SK-N-SH (cell line): ENCODE data around the gene PRKCA. TPM values are rescaled to one million over a fixed set of nuclear protein-coding genes. Genes with fewer than 3 reads are reported as not detected.

Experiments
- CTCF ChIA-PET: fragments of 300-600, 350-600 bp; formaldehyde crosslinking; extraction: SDS; loops from one replicate; lab custom pipeline; 2021; lab: Yijun Ruan, JAX
- POLR2A ChIA-PET: fragments of 350-600 bp; sonication (Branson Sonifier 250); formaldehyde crosslinking; extraction: SDS; loops from one replicate; lab custom pipeline; 2020; ENCODE audit warnings: antibody characterized with exemption, inconsistent platforms; lab: Yijun Ruan, JAX
- DNase-seq: peaks from one replicate; pipeline ENCODE4 v3.0.0; 2012
- H2AFZ ChIP-seq: fragments of 200-600 bp; sonication (generic); 2 replicates; pipeline ENCODE4 v1.8.1; 2016; ENCODE audit warnings: antibody characterized with exemption, mild to moderate bottlenecking, low read depth
- H3F3A ChIP-seq: fragments of 200-600 bp; sonication (generic); replicated peaks from 2 replicates; pipeline ENCODE3; 2016; ENCODE audit warnings: antibody characterized with exemption, mild to moderate bottlenecking; ENCODE audit not compliant: insufficient read depth
- H3K27ac ChIP-seq, 2 experiments: fragments of 200-500 bp in 1 of 2; fragments of 200-600 bp in 1 of 2; sonication (Bioruptor generic) in 1 of 2; sonication (generic), shearing (Covaris generic) in 1 of 2; 2 replicates each; pipeline versions ENCODE4 v1.5.1 to v1.6.1; 2014 to 2016; ENCODE audit warnings: low read depth in 2 of 2, inconsistent platforms in 1 of 2, low read length in 1 of 2, mild to moderate bottlenecking in 1 of 2, mixed read lengths in 1 of 2
- H3K27me3 ChIP-seq: fragments of 200-600 bp; sonication (generic), shearing (Covaris generic); 2 replicates; pipeline ENCODE4 v1.6.1; 2016; ENCODE audit warnings: mixed run types; ENCODE audit not compliant: insufficient read depth
- H3K36me3 ChIP-seq, 2 experiments: fragments of 200-500 bp in 1 of 2; fragments of 200-600 bp in 1 of 2; sonication (Bioruptor generic) in 1 of 2; sonication (generic) in 1 of 2; replicated peaks in 1 of 2; 2 replicates each; pipeline versions ENCODE3 to v1.5.1; 2014 to 2016; ENCODE audit warnings: low read length in 1 of 2, mild to moderate bottlenecking in 1 of 2; ENCODE audit not compliant: insufficient read depth in 2 of 2, control insufficient read depth in 1 of 2
- H3K4me1 ChIP-seq, 2 experiments: fragments of 200-500 bp in 1 of 2; fragments of 200-600 bp in 1 of 2; sonication (Bioruptor generic) in 1 of 2; sonication (generic), shearing (Covaris generic) in 1 of 2; 2 replicates each; pipeline versions ENCODE4 v1.5.1 to v1.6.1; 2014 to 2016; ENCODE audit warnings: low read depth in 1 of 2, low read length in 1 of 2, mixed run types in 1 of 2; ENCODE audit not compliant: insufficient read depth in 2 of 2, control insufficient read depth in 1 of 2
- H3K4me2 ChIP-seq: fragments of 200-600 bp; sonication (generic), shearing (Covaris generic); 2 replicates; pipeline ENCODE4 v1.6.1; 2017; ENCODE audit warnings: mixed run types
- H3K4me3 ChIP-seq, 2 experiments: fragments of 200-500 bp in 1 of 2; fragments of 200-600 bp in 1 of 2; sonication (Bioruptor generic) in 1 of 2; sonication (generic), shearing (Covaris generic) in 1 of 2; 2 replicates each; pipeline versions ENCODE4 v1.5.1 to v1.8.1; 2014 to 2016; ENCODE audit warnings: low read depth in 2 of 2, inconsistent platforms in 1 of 2, low read length in 1 of 2, mild to moderate bottlenecking in 1 of 2, mixed read lengths in 1 of 2, moderate library complexity in 1 of 2
- H3K79me2 ChIP-seq: fragments of 200-600 bp; sonication (generic); 2 replicates; pipeline ENCODE4 v1.8.1; 2017; ENCODE audit warnings: mild to moderate bottlenecking; ENCODE audit not compliant: insufficient read depth
- H3K9ac ChIP-seq: fragments of 200-600 bp; sonication (generic); 2 replicates; pipeline ENCODE4 v1.6.1; 2017; ENCODE audit warnings: mixed run types
- H3K9me2 ChIP-seq: fragments of 200-600 bp; sonication (generic); 2 replicates; pipeline ENCODE4 v1.6.1; 2017; ENCODE audit warnings: mixed run types
- H3K9me3 ChIP-seq: fragments of 200-600 bp; sonication (generic); 2 replicates; pipeline ENCODE4 v1.6.1; 2017; ENCODE audit warnings: mixed run types, mild to moderate bottlenecking, moderate library complexity
- H4K20me1 ChIP-seq: fragments of 200-600 bp; sonication (generic); 2 replicates; pipeline ENCODE4 v1.6.1; 2017; ENCODE audit warnings: mild to moderate bottlenecking, mixed run types; ENCODE audit not compliant: insufficient read depth
- CTCF ChIP-seq: fragments of 200-600 bp; sonication (generic); IDR thresholded peaks from 2 replicates; pipeline ENCODE4 v1.6.1; 2017; ENCODE audit warnings: antibody characterized with exemption, mild to moderate bottlenecking, moderate library complexity
- ELF1 ChIP-seq: IDR thresholded peaks from 2 replicates; pipeline ENCODE4 v1.4.0; 2012
- EP300 ChIP-seq, 2 experiments: IDR thresholded peaks; 2 replicates each; pipeline versions ENCODE4 v1.4.0 to v1.6.1; 2012; ENCODE audit warnings: borderline replicate concordance in 1 of 2, low read depth in 1 of 2, low read length in 1 of 2
- FOXJ3 ChIP-seq: sonication (generic); formaldehyde crosslinking; IDR thresholded peaks from 2 replicates; pipeline ENCODE4 v1.5.1; 2020; ENCODE audit warnings: mild to moderate bottlenecking, missing genetic modification reagents
- MEF2A ChIP-seq: IDR thresholded peaks from 2 replicates; pipeline ENCODE4 v1.4.0; 2012; ENCODE audit warnings: low read depth, borderline replicate concordance
- NRF1 ChIP-seq: IDR thresholded peaks from 2 replicates; pipeline ENCODE4 v1.6.1; 2012; ENCODE audit warnings: low read depth, mild to moderate bottlenecking, low read length
- PBX3 ChIP-seq: IDR thresholded peaks from 2 replicates; pipeline ENCODE4; 2012
- RAD21 ChIP-seq: IDR thresholded peaks from 2 replicates; pipeline ENCODE4 v1.6.1; 2012; ENCODE audit warnings: mild to moderate bottlenecking, low read length
- SIN3A ChIP-seq: IDR thresholded peaks from 2 replicates; pipeline ENCODE4 v1.6.1; 2012; ENCODE audit warnings: low read depth, mild to moderate bottlenecking, low read length, moderate library complexity, borderline replicate concordance
- SMC3 ChIP-seq: IDR thresholded peaks from 2 replicates; pipeline ENCODE4 v1.6.1; 2012; ENCODE audit warnings: low read depth, low read length, improper control_type of control experiment
- TCF12 ChIP-seq: IDR thresholded peaks from 2 replicates; pipeline ENCODE4 v1.4.0; 2012
- TEAD4 ChIP-seq: IDR thresholded peaks from 2 replicates; pipeline ENCODE4 v1.4.0; 2012; ENCODE audit warnings: mild to moderate bottlenecking, borderline replicate concordance; ENCODE audit not compliant: insufficient read depth
- USF1 ChIP-seq: IDR thresholded peaks from 2 replicates; pipeline ENCODE4 v1.4.0; 2012; ENCODE audit warnings: low read depth, borderline replicate concordance
- USF2 ChIP-seq: fragments of 150-350 bp; IDR thresholded peaks from 2 replicates; pipeline ENCODE4 v1.6.1; 2017; ENCODE audit warnings: antibody characterized with exemption, low read length, low read depth, borderline replicate concordance
- WGBS: methylation state at CpG from one replicate; pipeline ENCODE4 v1.1.6; 2017; ENCODE audit warnings: low lambda C conversion rate; 5-methylcytosine and 5-hydroxymethylcytosine counted together
- polyA plus RNA-seq, 3 experiments: library from polyadenylated mRNA; depleted of rRNA; stranded (reverse); fragments of >200 nt; gene quantifications; 2 replicates each; pipeline ENCODE4 v1.2.3, GENCODE V29; 2012

Gene PRKCA
- polyA plus RNA-seq, 1 of the 3 experiments (the other 2 are of a cell fraction): 108 TPM

- H3K27me3 ChIP-seq: no peaks in the 10 kb centered on the region
- peaks cover 26 to 51% of the 10 kb centered on the region in 2 experiments for H3K4me1 ChIP-seq
- ChIA-PET CTCF (interaction anchor here (0.6 to 4.4 kb wide), 6 partner anchors 10 to 214 kb away, joined by 3 to 19 read pairs (median 3); no protein-coding TSS in a partner anchor), POLR2A (no interaction called here)
- H3K9me3 ChIP-seq: no peaks in the 10 kb centered on the region
- 0 out of 2 replicates have a peak, but pooled peaks cover 5% of the 10 kb centered on the region for H4K20me1 ChIP-seq
- no peak overlapping the region for H2AFZ ChIP-seq
- WGBS: 70% methylated on average over 3 of the region's 3 CpGs
- H3K4me2 ChIP-seq: peak overlapping the region; percentile 66
- H3K79me2 ChIP-seq: peaks cover 95% of the 10 kb centered on the region
- peak overlapping the region; percentile 54 to 92; a peak in 3 of 4 replicates for H3K27ac ChIP-seq
- H3K9ac ChIP-seq: no peak overlapping the region
- no peak overlapping the region for H3K4me3 ChIP-seq
- no peaks in the 10 kb centered on the region for H3K9me2 ChIP-seq
- TF ChIP-seq MEF2A (no peak), TCF12 (no peak), PBX3 (no peak), SIN3A (no peak), ELF1 (no peak), USF1 (no peak), RAD21 (no peak), USF2 (no peak), NRF1 (no peak), CTCF (no peak)
- H3F3A ChIP-seq: peaks cover 45% of the 10 kb centered on the region
- no peak for DNase-seq
- peaks cover 0 to 8% of the 10 kb centered on the region in 2 experiments for H3K36me3 ChIP-seq
Measured at GRCh38 chr17:66469088-66469442, 166.7 kb downstream of the PRKCA start.

GRCh38 chr17:66469461-66469860, 167.0 kb downstream of the PRKCA start:
- no peak overlapping the region for H3K4me3 ChIP-seq
- CTCF ChIA-PET: interaction anchor here (0.6 to 4.4 kb wide), 4 partner anchors 10 to 91 kb away, joined by 3 to 19 read pairs (median 3); no protein-coding TSS in a partner anchor
- POLR2A ChIA-PET: no interaction called here
- H3F3A ChIP-seq: peaks cover 47% of the 10 kb centered on the region
- TF ChIP-seq ELF1 (no peak), EP300 (IDR thresholded peaks at IDR 0.05; ENCODE audit: borderline replicate concordance in 1 of 2, low read depth in 1 of 2, low read length in 1 of 2) (no peak), SIN3A (no peak), CTCF (no peak), TEAD4 (no peak), SMC3 (no peak), FOXJ3 (CRISPR knock-in tag) (no peak)
- H3K4me2 ChIP-seq: peak overlapping the region; percentile 66; the same call in 1 of the 2 replicates
- peaks cover 25 to 51% of the 10 kb centered on the region in 2 experiments for H3K4me1 ChIP-seq
- 0 out of 2 replicates have a peak, but pooled peaks cover 7% of the 10 kb centered on the region for H4K20me1 ChIP-seq
- no peaks in the 10 kb centered on the region for H3K27me3 ChIP-seq
- no peaks in the 10 kb centered on the region for H3K9me2 ChIP-seq
- H3K79me2 ChIP-seq: peaks cover 95% of the 10 kb centered on the region
- no peak for DNase-seq
- 100% methylated on average over 1 of the region's 1 CpG for WGBS
- no peak overlapping the region for H3K9ac ChIP-seq
- H3K27ac ChIP-seq: peak overlapping the region; percentile 54 to 92; a peak in 2 of 4 replicates
- no peaks in the 10 kb centered on the region for H3K9me3 ChIP-seq
- H2AFZ ChIP-seq: no peak overlapping the region
- peaks cover 0 to 8% of the 10 kb centered on the region in 2 experiments for H3K36me3 ChIP-seq
